NCI-H1417 (cell line): ENCODE measurements around the gene KRI1.

Experiments used
- DNase-seq, 3 experiments: peaks; one replicate each; lab custom pipeline; 2025; lab: John Stamatoyannopoulos, UW

Gene KRI1

GRCh38 chr19:10518444-10519361, 47.1 kb downstream of the KRI1 start:
- DNase-seq, result no peak

GRCh38 chr19:10517760-10518443, 47.9 kb downstream of the KRI1 start:
- peak in 2 of 3 experiments; percentile 44 to 54 for DNase-seq

GRCh38 chr19:10517361-10517759, 48.5 kb downstream of the KRI1 start, which contains the start of gene S1PR5:
TSS of gene S1PR5 (minus strand) at chr19:10517447. CDS start at chr19:10515011, 2,436 bp downstream.
- DNase-seq, result peak in 2 of 3 experiments; percentile 44 to 50

- DNase-seq, result peak in 2 of 3 experiments; percentile 21 to 34
Observed at GRCh38 chr19:10516671-10517286, 49.0 kb downstream of the KRI1 start.

GRCh38 chr19:10516064-10516385, 49.8 kb downstream of the KRI1 start:
- DNase-seq, result no peak

GRCh38 chr19:10514211-10515145, 51.3 kb downstream of the KRI1 start:
- no peak for DNase-seq

- no peak for DNase-seq
Observed at GRCh38 chr19:10513223-10513622, 52.6 kb downstream of the KRI1 start.

GRCh38 chr19:10510301-10510802, 55.5 kb downstream of the KRI1 start:
- no peak for DNase-seq

GRCh38 chr19:10508707-10509106, 57.1 kb downstream of the KRI1 start:
- DNase-seq, result no peak

GRCh38 chr19:10508036-10508435, 57.8 kb downstream of the KRI1 start:
- no peak for DNase-seq

GRCh38 chr19:10505583-10506229, 60.1 kb downstream of the KRI1 start:
- DNase-seq, result peak in 1 of 3 experiments; percentile 27
